D721Med (cell line): ENCODE results near the gene RFC4.

Experiments used
- DNase-seq: peaks from one replicate; pipeline ENCODE4 v3.0.0; 2011; ENCODE audit warnings: low spot score; ENCODE audit not compliant: insufficient read length
- FAIRE-seq: peaks from 2 replicates; lab custom pipeline; 2011; peaks lifted over from hg19 to GRCh38; lab: Jason Lieb, UNC
- TF ChIP-seq, protein P1 (sequence below): IDR thresholded peaks from 2 replicates; pipeline ENCODE4 v1.5.1; 2012; ENCODE audit warnings: mild to moderate bottlenecking, control low read depth; ENCODE audit not compliant: insufficient read depth; ENCODE audit errors: missing control alignments

The RFC4 gene

GRCh38 chr3:186742618-186743380 lies 63.5 kb downstream of the RFC4 start:
- no peak for FAIRE-seq
- TF ChIP-seq, protein P1, sequence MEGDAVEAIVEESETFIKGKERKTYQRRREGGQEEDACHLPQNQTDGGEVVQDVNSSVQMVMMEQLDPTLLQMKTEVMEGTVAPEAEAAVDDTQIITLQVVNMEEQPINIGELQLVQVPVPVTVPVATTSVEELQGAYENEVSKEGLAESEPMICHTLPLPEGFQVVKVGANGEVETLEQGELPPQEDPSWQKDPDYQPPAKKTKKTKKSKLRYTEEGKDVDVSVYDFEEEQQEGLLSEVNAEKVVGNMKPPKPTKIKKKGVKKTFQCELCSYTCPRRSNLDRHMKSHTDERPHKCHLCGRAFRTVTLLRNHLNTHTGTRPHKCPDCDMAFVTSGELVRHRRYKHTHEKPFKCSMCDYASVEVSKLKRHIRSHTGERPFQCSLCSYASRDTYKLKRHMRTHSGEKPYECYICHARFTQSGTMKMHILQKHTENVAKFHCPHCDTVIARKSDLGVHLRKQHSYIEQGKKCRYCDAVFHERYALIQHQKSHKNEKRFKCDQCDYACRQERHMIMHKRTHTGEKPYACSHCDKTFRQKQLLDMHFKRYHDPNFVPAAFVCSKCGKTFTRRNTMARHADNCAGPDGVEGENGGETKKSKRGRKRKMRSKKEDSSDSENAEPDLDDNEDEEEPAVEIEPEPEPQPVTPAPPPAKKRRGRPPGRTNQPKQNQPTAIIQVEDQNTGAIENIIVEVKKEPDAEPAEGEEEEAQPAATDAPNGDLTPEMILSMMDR: no peak
- no peak for DNase-seq
